ENCODE data around the gene CCL4L2.

GRCh38 chr17:36209575-36209974 is 1.3 kb upstream of the CCL4L2 start:
- TF ChIP-seq CTCF (IDR thresholded peaks at IDR 0.05; ENCODE audit: low read length), result no peak
- TF ChIP-seq EZH2 (IDR thresholded peaks at IDR 0.05; ENCODE audit: borderline replicate concordance, low read length), result no peak
